HG02759 (cell line): ENCODE measurements around the gene TCN1.
"Not testable (repeated sequence)": the region's sequence is repeated elsewhere in the genome, so short reads cannot be mapped to it uniquely, and the experiment has no call there.

ENCODE experiments used
- ATAC-seq: cut with Tn5 transposase; IDR thresholded peaks from one replicate; pipeline ENCODE4 v1.9.1; 2021; ENCODE audit warnings: mild to moderate bottlenecking, moderate library complexity; ENCODE audit not compliant: unreplicated experiment

TCN1 gene

GRCh38 chr11:59866397-59866796 is at the start of gene TCN1:
TSS of gene TCN1 (minus strand) at chr11:59866487. CDS start at chr11:59866470, 17 bp downstream.
- ATAC-seq: no peak

GRCh38 chr11:59903569-59903968 is 37.3 kb upstream of the TCN1 start:
- not testable (repeated sequence) for ATAC-seq

GRCh38 chr11:59901306-59901705 is 35.0 kb upstream of the TCN1 start:
- ATAC-seq: no peak

GRCh38 chr11:59900366-59901126 is 34.3 kb upstream of the TCN1 start:
- ATAC-seq: no peak

GRCh38 chr11:59899532-59899931 is 33.2 kb upstream of the TCN1 start:
- ATAC-seq: no peak

- no peak for ATAC-seq
Measured at GRCh38 chr11:59898650-59899049, 32.4 kb upstream of the TCN1 start.

- no peak for ATAC-seq
Measured at GRCh38 chr11:59898046-59898445, 31.8 kb upstream of the TCN1 start.

- no peak for ATAC-seq
Measured at GRCh38 chr11:59894616-59895015, 28.3 kb upstream of the TCN1 start.

- no peak for ATAC-seq
Measured at GRCh38 chr11:59891781-59892181, 25.5 kb upstream of the TCN1 start.

- ATAC-seq: not testable (repeated sequence)
Measured at GRCh38 chr11:59887156-59887555, 20.9 kb upstream of the TCN1 start.

GRCh38 chr11:59883597-59883996 is 17.3 kb upstream of the TCN1 start:
- no peak for ATAC-seq

- ATAC-seq: no peak
Measured at GRCh38 chr11:59879567-59879966, 13.3 kb upstream of the TCN1 start.

- ATAC-seq: no peak
Measured at GRCh38 chr11:59878575-59878974, 12.3 kb upstream of the TCN1 start, which contains the start of gene OOSP3. TSS of gene OOSP3 (plus strand) at chr11:59878782. CDS start at chr11:59878809, 27 bp downstream.

GRCh38 chr11:59877784-59878183 is 11.5 kb upstream of the TCN1 start:
- no peak for ATAC-seq

GRCh38 chr11:59877325-59877724 is 11.0 kb upstream of the TCN1 start:
- ATAC-seq: no peak

- ATAC-seq: no peak
Measured at GRCh38 chr11:59875856-59876519, 9.7 kb upstream of the TCN1 start.

GRCh38 chr11:59872076-59872475 is 5.8 kb upstream of the TCN1 start:
- no peak for ATAC-seq

- no peak for ATAC-seq
Measured at GRCh38 chr11:59867946-59868345, 1.7 kb upstream of the TCN1 start.

GRCh38 chr11:59866836-59867235 is 549 bp upstream of the TCN1 start:
- ATAC-seq: no peak

GRCh38 chr11:59865031-59865430 is 1.3 kb downstream of the TCN1 start:
- no peak for ATAC-seq

- ATAC-seq: no peak
Measured at GRCh38 chr11:59862252-59862651, 4.0 kb downstream of the TCN1 start.

- no peak for ATAC-seq
Measured at GRCh38 chr11:59859673-59860072, 6.6 kb downstream of the TCN1 start.
